GM21786 (cell line): ENCODE measurements around the gene DOCK10.

ENCODE experiments used
- ATAC-seq: cut with Tn5 transposase; IDR thresholded peaks from one replicate; pipeline ENCODE4 v1.9.1; 2021; ENCODE audit not compliant: unreplicated experiment

The DOCK10 gene

GRCh38 chr2:224846686-224847085 lies 195.6 kb downstream of the DOCK10 start:
- no peak for ATAC-seq

GRCh38 chr2:224846161-224846560 lies 196.1 kb downstream of the DOCK10 start:
- no peak for ATAC-seq

- no peak for ATAC-seq
Measured at GRCh38 chr2:224843141-224843540, 199.1 kb downstream of the DOCK10 start.

GRCh38 chr2:224841910-224842309 lies 200.4 kb downstream of the DOCK10 start:
- no peak for ATAC-seq

GRCh38 chr2:224838335-224838734 lies 203.9 kb downstream of the DOCK10 start:
- ATAC-seq: no peak

GRCh38 chr2:224837558-224837957 lies 204.7 kb downstream of the DOCK10 start:
- no peak for ATAC-seq

GRCh38 chr2:224837066-224837465 lies 205.2 kb downstream of the DOCK10 start:
- no peak for ATAC-seq

- ATAC-seq: no peak
Measured at GRCh38 chr2:224836263-224836662, 206.0 kb downstream of the DOCK10 start.

GRCh38 chr2:224835405-224835804 lies 206.9 kb downstream of the DOCK10 start:
- no peak for ATAC-seq

GRCh38 chr2:224833986-224834385 lies 208.3 kb downstream of the DOCK10 start:
- ATAC-seq: no peak

GRCh38 chr2:224832207-224832606 lies 210.1 kb downstream of the DOCK10 start:
- no peak for ATAC-seq

- no peak for ATAC-seq
Measured at GRCh38 chr2:224831530-224831929, 210.7 kb downstream of the DOCK10 start.

GRCh38 chr2:224820283-224820991 lies 221.8 kb downstream of the DOCK10 start:
- ATAC-seq: no peak

- no peak for ATAC-seq
Measured at GRCh38 chr2:224819075-224819474, 223.2 kb downstream of the DOCK10 start.

GRCh38 chr2:224817676-224818075 lies 224.6 kb downstream of the DOCK10 start:
- no peak for ATAC-seq

GRCh38 chr2:224816816-224817215 lies 225.5 kb downstream of the DOCK10 start:
- no peak for ATAC-seq

GRCh38 chr2:224813578-224813977 lies 228.7 kb downstream of the DOCK10 start:
- no peak for ATAC-seq

- no peak for ATAC-seq
Measured at GRCh38 chr2:224807153-224807964, 234.9 kb downstream of the DOCK10 start.

- ATAC-seq: no peak
Measured at GRCh38 chr2:224803930-224804329, 238.3 kb downstream of the DOCK10 start.

GRCh38 chr2:224802407-224802806 lies 239.9 kb downstream of the DOCK10 start:
- no peak for ATAC-seq

GRCh38 chr2:224801360-224801759 lies 240.9 kb downstream of the DOCK10 start:
- no peak for ATAC-seq

GRCh38 chr2:224799691-224800090 lies 242.6 kb downstream of the DOCK10 start:
- no peak for ATAC-seq
